GM21381 (cell line): Measurements from ENCODE around the gene HOXA13.

ENCODE experiments used
- ATAC-seq: cut with Tn5 transposase; IDR thresholded peaks from one replicate; pipeline ENCODE4 v1.9.1; 2021; ENCODE audit warnings: mild to moderate bottlenecking, moderate library complexity; ENCODE audit not compliant: unreplicated experiment

Gene HOXA13

DNA sequence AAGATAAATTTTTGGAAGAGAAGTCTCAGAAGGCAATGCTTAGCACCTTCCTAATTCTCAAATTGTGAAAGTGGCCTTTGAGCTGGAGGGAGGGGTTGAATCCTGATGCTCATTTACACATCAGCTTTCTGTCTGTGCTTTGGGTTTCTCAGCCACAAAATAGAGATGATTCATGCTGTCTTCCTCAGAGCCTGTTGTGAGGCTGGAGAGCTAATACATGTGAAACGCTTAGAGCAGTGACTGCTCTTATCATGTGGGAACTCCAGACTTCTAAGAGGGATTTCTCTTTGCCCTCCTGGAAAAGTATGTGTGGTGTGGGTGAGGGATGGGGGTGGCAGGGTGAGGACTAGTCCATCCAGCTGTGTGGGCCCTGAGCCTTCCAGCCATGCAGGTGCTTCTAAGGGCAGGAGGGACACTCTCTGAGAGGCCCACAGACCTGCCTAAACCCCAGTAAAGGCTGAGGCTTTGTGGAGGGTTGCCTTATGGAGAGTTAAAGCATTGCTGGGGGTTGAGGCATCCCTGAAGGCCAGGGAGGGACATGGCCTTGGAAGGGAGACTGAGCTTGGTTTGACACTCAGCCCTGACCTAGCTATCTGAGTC lies 37.9 kb upstream of the HOXA13 start:
- ATAC-seq = no peak

DNA sequence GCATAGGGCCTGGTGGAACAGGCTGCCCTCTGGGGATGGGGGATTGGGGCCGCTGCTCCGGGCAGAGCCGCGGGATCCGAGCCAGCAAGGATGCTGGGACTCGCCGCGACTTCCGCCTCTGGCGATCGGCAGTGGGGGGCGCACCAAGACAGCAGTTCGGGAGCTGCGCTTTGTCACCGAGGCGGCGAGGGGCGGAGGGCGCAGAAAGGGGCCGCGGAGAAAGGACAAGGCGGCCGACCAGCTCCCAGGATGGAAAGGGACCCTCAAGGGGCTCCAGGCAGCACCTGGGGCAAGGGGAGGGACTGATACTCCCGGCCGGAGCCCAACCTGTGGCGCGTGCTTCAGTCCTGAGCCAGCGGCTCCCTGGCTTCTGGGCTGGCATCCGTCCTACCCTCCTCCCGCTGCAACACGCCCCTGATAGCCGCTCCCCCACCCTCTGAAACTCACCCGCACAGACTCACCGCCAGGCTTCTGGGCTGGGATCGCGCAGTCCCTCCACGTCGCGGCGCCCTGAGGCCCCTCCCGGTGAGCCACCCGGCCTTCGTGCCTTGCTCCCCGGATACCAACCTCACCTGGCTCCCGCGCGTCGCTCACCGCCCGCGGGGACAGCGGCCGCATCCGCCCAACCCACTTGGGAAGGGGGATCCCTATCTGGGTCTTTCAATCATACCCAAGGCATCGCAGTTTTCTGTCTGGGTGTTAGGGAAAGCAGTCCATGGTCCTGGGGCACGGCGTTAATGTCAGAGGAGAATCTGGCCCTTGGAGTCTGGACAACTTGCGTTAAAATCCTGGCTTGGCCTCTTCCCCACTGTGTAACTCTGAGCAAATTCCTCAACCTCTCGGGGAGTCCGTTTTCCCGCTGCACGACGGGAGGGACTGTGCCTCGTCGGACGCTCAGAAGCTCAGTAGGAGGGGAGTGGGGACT lies 35.8 kb upstream of the HOXA13 start:
- no peak for ATAC-seq

DNA sequence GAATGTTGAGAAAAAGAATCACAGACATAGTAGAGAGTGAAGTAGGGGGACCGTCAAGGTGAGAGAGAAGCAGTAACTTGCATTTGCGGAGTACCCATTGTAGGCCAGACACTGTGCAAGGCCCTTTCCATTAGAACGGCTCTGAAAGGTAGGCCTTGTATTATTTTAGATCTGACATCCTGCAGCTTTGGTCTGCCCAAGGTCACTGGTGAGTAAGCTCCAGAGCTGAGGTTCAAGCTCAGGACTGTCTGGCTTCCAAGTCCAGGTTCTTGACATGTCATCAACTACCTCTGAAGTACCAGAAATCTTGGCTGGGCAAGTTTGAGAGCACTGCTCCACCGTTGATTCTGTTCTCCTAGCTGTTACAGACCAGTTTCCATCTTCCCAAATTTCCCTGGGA lies 29.6 kb upstream of the HOXA13 start:
- no peak for ATAC-seq

DNA sequence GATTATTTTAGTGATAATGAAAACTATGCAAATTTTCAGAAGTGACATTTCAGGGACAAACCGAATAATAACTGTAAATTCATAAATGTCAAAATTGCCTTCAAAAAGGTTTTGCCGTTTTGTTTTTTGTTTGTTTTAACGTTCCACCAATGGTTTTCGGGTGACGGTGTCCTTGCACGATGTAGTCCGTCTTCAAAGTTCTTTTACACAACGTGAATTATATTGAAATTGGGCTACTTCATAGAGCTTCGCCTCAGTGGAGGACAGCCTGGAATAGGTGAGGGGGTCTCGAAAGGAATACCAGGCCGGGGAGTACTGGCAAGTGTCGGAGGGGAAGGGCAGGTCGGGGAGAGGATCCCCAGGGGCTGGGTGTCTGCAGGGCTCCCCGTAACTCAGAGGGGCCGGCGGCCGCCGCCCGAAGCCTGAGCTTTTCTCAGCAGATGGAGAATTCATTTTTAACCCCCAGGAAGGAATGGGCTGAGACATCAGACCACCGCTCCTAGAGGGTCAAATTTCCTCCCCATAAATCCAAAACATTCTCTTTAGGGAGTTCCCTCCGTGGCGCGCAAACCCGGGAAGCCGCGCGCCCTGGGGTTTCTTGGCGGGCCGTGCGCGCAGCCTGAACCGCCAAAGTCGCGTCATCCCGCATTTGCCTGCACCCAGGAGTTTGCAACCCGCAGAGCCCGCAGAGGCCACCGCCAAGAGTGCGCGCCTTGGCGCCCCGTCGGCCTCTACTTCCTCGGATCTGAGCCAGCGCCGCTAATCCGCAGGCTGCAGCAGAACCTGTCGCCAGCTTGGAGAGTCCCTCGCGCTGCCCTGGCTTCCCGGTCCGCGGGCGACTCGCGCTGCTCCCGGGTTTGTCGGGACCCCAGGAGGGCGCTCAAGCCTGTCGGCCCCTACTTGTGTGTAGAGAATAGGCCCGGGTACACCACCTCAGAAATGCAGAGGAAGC lies 25.4 kb upstream of the HOXA13 start:
- no peak for ATAC-seq

DNA sequence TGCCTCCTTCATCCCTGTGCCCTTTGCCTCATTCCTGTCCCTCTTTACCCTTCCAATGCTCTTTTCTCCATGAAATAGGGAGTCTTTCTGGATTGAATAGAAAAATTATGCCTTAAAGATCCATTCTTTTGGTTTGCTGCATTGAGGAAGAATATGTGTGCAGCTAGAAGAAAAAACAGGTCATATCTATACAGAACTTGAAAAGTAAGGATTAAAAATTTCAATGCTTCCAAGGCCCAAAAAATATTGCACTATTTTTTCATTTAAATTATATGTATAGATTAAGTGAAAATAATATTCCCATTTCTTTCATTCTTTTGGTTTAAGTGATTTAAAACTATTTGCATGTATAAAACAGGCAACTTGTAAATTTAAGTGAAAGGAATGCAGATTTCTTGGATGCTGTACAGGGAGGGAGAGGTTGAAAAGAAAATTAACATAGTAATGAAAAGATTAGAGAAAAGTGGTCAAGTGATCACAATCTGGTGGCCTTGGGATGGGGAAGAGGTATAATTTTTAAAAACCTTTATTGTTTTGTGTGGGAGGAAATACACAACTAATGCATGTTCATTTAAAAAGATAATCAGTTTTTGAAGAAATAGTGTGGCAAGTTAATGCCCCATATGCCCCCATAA lies 24.2 kb upstream of the HOXA13 start:
- ATAC-seq = no peak

DNA sequence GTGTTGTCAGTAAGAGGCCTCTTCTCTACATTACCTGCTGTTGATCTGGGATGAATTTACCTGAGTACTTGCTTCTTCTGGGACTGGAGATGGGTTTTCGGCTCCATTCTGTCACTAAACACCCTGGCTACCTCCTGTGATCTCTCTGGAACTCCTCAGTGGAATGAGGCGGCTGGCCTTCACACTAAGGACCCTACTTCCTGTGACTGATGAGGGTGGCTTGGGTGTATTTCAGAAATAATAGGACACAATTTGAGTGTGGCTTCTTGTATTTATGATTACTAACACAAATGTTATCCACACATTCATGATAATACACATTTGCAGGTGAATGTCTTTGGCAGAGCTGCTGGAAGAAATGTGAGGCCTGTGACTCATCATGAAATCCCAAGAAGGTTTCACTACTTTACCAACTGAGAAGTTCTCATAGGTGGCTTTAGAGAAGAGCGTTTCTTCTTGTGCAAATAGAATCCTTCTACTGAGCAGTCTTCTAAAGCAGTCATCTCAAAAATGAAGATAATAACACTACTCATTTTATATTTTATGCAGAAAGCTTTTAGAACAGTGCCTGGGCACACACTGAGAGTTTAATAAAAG lies 21.4 kb upstream of the HOXA13 start:
- ATAC-seq = no peak

DNA sequence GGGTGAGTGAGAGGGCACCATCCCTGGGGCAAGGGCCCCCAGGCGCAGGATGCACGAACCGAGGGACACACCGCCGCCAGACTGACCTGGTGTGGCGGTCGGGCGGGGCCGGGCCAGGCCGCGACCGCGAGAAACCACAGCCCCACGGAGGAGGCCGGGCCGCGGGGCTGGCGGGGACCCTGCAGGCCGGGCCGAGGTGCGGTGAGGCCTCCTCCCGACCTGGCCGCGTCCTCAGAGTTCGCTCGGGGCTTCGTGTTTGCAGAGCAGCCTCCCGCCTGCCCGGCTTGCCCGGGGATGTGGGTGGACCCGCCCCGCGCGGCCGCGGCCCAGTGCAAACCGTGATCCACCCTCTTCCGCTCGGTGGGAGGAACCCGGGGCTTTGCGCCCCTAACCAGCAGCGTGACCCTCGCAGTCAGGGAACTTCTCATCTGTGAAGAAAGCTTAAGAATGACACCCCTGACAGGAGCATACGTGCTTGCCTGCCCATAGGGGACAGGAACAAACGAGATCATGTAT lies 20.6 kb upstream of the HOXA13 start:
- no peak for ATAC-seq

DNA sequence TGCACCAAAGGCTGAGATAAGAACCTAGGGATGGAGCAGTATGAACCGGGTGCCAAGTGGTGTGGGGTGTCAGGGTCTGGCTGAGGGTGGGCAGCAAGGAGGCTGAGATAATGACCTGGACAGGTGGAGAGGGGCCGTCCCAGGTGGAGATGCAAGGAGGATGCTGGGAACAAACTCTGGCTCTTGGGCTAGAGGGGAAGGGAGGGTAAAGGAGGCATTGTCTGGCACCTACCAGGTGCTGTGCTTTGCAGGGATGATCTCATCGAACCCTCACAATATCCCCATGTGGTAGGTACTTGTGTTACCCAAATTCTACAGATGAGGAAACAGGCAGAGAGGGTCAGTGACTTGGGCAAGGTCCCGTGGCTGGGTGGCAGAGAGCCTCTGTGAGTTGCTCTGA lies 19.9 kb upstream of the HOXA13 start:
- no peak for ATAC-seq

DNA sequence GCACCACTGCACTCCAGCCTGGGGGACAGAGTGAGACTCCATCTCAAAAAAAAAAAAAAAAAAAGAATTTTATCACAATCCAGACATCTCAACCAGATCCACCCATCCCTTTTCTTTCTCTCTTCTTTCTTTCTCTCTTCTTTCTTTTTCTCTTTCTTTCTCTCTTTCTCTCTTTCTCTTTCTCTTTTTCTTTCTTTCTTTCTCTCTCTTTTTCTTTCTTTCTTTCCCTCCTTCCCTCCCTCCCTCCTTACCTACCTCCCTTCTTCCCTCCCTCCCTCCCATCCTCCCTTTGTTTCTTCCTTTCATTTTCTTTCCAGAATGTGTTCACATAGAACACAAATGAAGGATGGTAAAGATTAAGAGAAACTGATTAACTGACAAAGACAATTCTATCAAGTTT lies 18.1 kb upstream of the HOXA13 start:
- no peak for ATAC-seq

DNA sequence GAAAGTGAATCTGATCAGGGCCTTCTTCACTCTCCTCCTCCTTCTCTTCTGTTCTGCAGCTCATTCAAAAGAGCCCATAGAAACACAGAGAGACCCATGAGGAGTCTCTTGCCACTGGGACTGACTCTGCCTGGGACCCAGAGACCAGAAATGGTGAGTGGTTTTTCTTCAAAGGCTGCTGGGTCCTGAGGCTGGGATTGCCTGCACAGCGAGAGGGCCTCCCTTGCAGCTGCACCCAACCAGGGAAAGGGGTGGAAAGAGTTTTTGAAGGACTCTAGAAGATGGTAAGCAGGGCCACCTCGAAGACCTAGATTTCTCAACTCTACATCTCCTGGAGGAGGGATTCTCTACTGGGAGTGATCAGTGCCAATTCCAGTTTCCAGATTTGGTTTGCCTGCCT lies 15.5 kb upstream of the HOXA13 start:
- no peak for ATAC-seq

DNA sequence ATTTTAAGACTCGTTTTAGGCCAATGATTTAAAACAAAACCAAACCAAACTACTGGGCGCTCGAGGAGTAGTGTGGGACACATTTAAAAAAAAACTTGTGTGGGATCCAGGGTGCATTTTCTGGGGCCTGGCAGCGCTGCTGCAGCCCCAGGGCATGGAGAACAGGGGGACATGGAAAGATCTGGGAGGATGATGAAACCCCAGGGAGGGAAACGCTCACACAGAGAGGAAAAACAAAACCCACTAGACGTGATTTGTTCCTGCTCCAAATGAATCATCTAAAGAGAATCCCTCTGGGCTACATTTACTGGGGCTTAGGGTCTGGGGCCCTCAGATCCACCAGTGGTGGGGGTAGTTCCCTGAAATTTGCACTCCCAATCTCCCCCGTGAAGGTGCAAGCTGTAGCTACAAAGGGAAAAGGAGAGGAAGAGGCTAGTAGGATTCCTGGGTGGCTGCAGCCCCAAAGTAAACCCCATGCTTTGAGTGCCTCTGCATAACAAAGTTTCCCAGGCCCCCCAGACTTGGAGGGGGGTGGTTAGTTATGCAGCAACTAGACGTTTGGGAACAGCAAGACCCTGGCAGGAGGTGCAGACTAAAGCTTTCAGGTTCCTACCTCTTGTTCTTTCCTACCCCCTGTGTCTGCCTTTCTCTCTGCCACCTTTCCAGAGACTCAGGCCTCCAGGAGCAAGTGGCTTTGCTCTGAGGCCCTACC lies 14.5 kb upstream of the HOXA13 start:
- ATAC-seq = no peak

DNA sequence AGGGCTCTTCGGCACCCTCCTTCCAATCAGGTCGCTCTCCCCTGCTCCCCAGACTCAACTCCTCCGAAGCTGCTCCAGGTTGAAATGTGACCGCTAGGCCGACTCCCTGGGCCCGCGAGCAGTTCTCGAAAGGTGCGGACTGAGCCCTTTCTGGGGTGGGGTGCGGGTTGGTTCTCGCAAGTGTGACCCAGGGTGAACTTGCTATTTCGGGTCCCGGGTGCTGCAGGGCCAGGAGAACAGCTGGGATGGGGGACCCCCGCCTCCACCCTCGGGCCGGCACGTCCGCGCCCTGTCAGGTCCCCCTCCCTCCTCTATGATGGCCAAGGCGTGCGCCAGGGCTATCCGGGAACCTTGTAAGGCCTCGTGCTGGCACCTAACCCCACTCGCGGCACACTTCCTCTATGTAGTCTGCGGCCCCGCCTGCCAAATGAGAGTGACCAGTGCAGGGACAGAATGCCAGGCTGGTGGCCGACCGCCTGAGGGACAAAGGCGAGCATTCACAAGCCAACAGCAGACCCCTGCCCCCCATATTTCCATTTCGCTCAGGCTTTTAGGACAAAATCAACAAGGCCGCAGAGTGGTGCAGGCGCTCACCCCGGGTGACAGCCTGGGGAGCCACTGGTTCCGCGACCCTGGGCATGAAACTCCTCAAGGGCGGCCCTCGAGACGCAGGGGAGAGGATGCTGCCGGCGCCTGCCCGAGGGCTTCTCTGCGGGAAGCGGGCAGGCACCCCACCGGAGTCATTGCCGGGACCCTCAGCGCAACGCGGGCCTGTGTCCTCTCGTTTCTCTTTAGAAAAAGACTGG lies 13.7 kb upstream of the HOXA13 start:
- ATAC-seq = no peak

DNA sequence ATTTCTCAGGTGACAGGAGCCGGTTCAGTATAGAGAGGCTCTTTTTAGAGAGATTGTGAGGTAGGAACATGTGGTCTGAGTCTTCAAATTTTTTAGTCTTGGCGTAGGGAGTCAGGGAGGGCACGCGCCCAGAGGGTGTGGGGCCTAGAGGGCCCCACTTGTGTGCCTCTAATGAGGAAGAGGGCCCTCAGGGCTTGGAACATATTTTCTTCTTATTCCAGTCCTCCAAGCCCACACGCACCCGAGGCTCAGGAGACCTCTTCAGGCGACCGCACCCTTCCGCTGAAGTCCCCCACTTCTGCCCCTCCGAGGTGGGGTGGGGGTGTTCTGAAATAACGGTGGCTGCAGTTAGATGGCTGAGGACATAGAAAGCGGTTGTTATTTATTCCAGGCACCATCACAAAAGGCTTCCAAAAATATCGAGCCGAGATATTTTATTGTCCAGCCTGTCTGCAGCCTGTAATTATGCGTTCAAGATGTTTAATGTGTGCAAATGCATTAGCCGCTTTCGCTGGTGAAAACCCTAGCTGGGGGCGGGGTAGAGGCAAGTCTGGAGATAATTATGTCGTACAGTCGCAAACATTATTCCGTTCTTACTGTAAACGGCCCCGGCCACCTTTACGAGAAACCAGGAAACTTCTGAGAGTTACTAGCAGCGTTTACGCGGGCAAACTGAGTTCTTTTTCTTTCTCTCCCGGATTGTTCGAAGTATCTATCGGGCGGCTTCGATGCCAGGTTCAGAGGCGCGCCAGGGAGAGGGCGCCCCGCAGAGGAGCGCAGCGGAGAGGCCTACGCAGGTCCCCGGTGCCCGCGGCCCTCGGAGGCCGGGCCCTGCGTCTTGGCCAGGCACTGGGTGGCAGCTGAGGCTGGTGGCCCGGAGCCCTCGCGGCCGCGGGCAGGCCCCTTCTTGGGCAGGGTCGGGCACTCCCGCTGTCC lies 12.9 kb upstream of the HOXA13 start:
- no peak for ATAC-seq

DNA sequence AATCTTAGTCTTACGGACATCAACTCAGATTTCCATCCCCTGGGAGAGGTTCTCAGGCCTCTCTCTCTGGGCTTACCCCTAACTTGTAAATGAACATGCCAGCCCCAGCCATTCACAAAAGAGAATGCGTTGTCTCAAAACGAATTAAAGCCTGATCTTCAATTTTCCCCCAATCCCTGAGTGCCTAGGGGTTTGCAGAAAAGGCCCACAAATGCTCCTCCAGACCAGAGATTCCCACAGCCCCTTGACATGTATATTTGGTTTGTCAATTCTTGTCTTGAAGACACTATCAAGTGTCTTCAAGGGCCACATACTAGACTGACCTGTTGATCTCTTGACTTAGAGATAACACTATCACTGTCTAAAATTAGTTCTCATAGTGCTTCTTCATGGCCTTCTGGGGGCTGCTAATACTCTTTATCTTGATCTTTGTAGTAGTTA lies 11.9 kb upstream of the HOXA13 start:
- ATAC-seq = no peak

DNA sequence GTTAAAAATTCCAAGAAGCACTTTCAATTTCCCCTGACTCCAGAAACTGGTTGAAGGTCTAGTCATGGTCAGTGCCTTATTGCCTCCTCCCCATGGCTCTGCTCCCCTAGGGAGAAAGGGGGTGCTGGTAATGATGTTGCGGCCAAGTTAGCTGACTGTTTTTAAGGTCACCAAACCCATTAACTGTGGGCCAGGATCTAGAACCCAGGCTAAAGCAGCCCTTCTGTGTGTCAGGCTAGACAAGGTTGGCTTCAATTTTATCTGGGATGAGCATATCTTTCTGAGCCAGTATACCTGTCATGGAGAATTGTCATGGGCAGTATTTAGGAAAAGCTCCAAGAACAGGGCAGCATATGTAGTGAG lies 11.2 kb upstream of the HOXA13 start:
- ATAC-seq = no peak

DNA sequence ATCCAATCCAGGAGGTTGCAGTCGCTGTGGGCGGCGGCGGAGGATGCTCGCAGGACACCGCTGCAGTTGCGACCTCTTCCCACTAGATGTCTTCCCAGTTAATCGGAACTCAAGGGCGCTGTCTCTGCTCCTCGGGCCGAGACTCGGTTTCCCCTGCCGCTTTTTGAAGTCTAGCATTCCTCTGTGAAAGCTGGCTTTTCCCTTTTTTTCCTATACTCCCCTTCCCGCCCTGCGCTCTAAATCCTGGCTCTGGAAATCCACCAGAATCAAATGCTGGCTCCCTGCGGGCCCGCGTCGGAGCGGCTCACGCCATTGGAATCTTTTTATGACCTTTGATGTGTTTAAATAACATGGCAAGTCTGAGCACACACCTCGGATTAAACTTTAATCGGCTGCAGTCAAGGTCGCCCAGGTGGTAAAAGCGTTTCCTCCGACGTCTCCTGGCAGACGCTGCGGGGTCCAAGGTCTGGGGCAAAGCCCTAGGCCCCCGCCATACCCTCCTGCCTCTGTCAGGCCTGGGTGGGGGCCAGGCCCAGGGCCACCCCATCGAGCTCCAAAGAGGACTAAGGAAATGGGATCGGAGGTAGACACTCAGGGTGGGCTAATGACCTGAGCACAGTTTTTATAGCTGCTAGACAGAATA lies 10.7 kb upstream of the HOXA13 start:
- no peak for ATAC-seq

DNA sequence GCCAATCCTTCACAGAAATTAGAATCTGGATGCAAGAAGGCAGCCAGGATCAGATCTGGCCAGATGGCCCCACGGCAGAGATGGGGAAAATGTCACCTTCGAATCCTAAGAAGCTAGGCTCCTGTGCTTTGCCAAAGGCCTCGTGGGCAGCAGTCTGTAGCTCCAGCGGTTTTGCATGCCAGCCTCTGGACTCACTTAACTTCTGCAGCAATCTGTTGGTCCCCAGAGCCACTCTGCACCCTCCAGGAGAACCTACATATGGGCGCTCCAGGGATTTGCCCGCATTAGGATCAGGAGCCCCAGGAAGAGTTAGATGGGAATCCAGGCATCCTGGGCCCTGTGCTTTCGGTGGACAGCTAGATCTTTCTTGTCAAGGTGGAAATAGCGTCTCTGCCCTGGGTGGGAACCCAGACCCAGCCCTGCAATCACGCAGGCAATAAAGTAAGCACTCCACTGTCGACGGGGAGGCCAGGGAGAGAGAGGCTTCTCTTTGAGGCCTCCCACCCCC lies 10.1 kb upstream of the HOXA13 start:
- ATAC-seq = no peak
